Lung (tissue), 12 donors: ENCODE measurements around the gene NFAM1. TPM values are rescaled to one million over a fixed set of nuclear protein-coding genes. Genes with fewer than 3 reads are reported as not detected.

Experiments used
- ATAC-seq: fragments of 200-7000 bp; cut with Tn5 transposase; one replicate; pipeline ENCODE4 v1.9.1; 2020; ENCODE audit warnings: moderate number of reproducible peaks; ENCODE audit not compliant: insufficient read depth, low FRiP score
- DNase-seq, 3 donors: peaks; one replicate each; pipeline ENCODE4 v3.0.0-alpha.2; 2013 to 2017
- H3K27ac ChIP-seq, 2 donors: one replicate each; pipeline ENCODE4 v1.5.1; 2013; ENCODE audit warnings: mild to moderate bottlenecking in 2 of 2, moderate library complexity in 2 of 2, control low read depth in 1 of 2, inconsistent platforms in 1 of 2, low read depth in 1 of 2, low read length in 1 of 2
- H3K27me3 ChIP-seq, 3 donors: one replicate each; pipeline ENCODE4 v1.5.1; 2013; ENCODE audit warnings: low read length in 2 of 3; ENCODE audit not compliant: control insufficient read depth in 3 of 3, insufficient read depth in 3 of 3
- H3K36me3 ChIP-seq, 4 donors: one replicate each; pipeline ENCODE4 v1.5.1; 2013; ENCODE audit warnings: low read length in 4 of 4, mild to moderate bottlenecking in 1 of 4, moderate library complexity in 1 of 4; ENCODE audit not compliant: control insufficient read depth in 4 of 4, insufficient read depth in 4 of 4
- H3K4me1 ChIP-seq, 5 donors: one replicate each; pipeline ENCODE4 v1.5.1; 2013; ENCODE audit warnings: low read length in 5 of 5, mild to moderate bottlenecking in 2 of 5, moderate library complexity in 1 of 5; ENCODE audit not compliant: control insufficient read depth in 5 of 5, insufficient read depth in 5 of 5
- H3K4me3 ChIP-seq: one replicate; pipeline ENCODE4 v1.5.1; 2013; ENCODE audit warnings: mild to moderate bottlenecking, control low read depth, moderate library complexity
- H3K9ac ChIP-seq, 2 donors: one replicate each; pipeline ENCODE4 v1.5.1; 2013; ENCODE audit warnings: low read length in 2 of 2, control low read depth in 1 of 2; ENCODE audit not compliant: insufficient read depth in 1 of 2
- H3K9me3 ChIP-seq, 4 donors: one replicate each; pipeline ENCODE4 v1.5.1; 2013; ENCODE audit warnings: low read length in 3 of 4, mild to moderate bottlenecking in 1 of 4, moderate library complexity in 1 of 4; ENCODE audit not compliant: control insufficient read depth in 4 of 4, insufficient read depth in 3 of 4
- CTCF ChIP-seq: IDR thresholded peaks from 2 replicates; pipeline ENCODE4 v1.5.1; 2012; ENCODE audit warnings: mild to moderate bottlenecking; ENCODE audit errors: control extremely low read depth, extremely low read depth
- WGBS, 2 donors: extraction: QIAGEN DNeasy Blood & Tissue Kit; methylation state at CpG; one replicate each; pipeline ENCODE4 v1.1.7; 2013; 5-methylcytosine and 5-hydroxymethylcytosine counted together
- polyA plus RNA-seq, 2 donors: library from polyadenylated mRNA; stranded (reverse); fragments of 200-250 nt; gene quantifications; one replicate each; pipeline ENCODE4 v1.2.1, GENCODE V29; 2013
- total RNA-seq, 2 donors: library from RNA; depleted of rRNA in 1 of 2; stranded (reverse); fragments of >200 nt in 1 of 2; gene quantifications; one replicate each; pipeline ENCODE4 v1.2.1, GENCODE V29; 2014 to 2021
- donor health status: control.
- donor health status: control.
- donor health status: Bipolar disorder and iron deficiency.
- donor health status: healthy.
- donor health status: DM: yes; HTN: yes; CAD: no.

The NFAM1 gene
- total and polyA plus RNA-seq, 4 donors = 2.2 to 24.6 (median 9.0) TPM

- DNase-seq = no peak
- Histone ChIP-seq H3K27ac (no peak overlapping the region), H3K9ac (no peak overlapping the region), H3K36me3 (no peaks in the 10 kb centered on the region), H3K4me3 (no peak overlapping the region), H3K4me1 (peaks cover 0 to 17% (median 0%) of the 10 kb centered on the region in 5 donors), H3K9me3 (no peaks in the 10 kb centered on the region), H3K27me3 (no peaks in the 10 kb centered on the region)
- ATAC-seq = no peak
- TF ChIP-seq CTCF = no peak
- WGBS, 2 donors = 98% methylated on average over 4 of the region's 4 CpGs
These were observed 81.8 kb downstream of the NFAM1 start for GRCh38 chr22:42350373-42350772.

- H3K36me3 ChIP-seq = no peaks in the 10 kb centered on the region
- no peaks in the 10 kb centered on the region for H3K9me3 ChIP-seq
- 72 to 80% methylated on average over 27 of the region's 27 CpGs for WGBS, 2 donors
- no peak overlapping the region for H3K9ac ChIP-seq
- peaks cover 0 to 16% (median 2%) of the 10 kb centered on the region in 5 donors for H3K4me1 ChIP-seq
- no peak for TF ChIP-seq CTCF
- no peak overlapping the region for H3K4me3 ChIP-seq
- no peak overlapping the region for H3K27ac ChIP-seq
- H3K27me3 ChIP-seq = peaks cover 0 to 5% (median 0%) of the 10 kb centered on the region in 3 donors
- ATAC-seq (no peak), DNase-seq (peak in 2 of 3 donors; percentile 44 to 46)
These were observed 84.8 kb downstream of the NFAM1 start for GRCh38 chr22:42347281-42347824.

- TF ChIP-seq CTCF = no peak
- Histone ChIP-seq H3K27ac (no peak overlapping the region), H3K9me3 (no peaks in the 10 kb centered on the region), H3K27me3 (peaks cover 0 to 5% (median 0%) of the 10 kb centered on the region in 3 donors), H3K4me3 (no peak overlapping the region), H3K4me1 (peaks cover 0 to 16% (median 2%) of the 10 kb centered on the region in 5 donors), H3K9ac (no peak overlapping the region), H3K36me3 (no peaks in the 10 kb centered on the region)
- DNase-seq = no peak
- WGBS, 2 donors = 80 to 86% methylated on average over 8 of the region's 8 CpGs
- no peak for ATAC-seq
These were observed 85.5 kb downstream of the NFAM1 start for GRCh38 chr22:42346722-42347121.

GRCh38 chr22:42345458-42345857 is 86.7 kb downstream of the NFAM1 start:
- no peaks in the 10 kb centered on the region for H3K9me3 ChIP-seq
- no peak for TF ChIP-seq CTCF
- no peak overlapping the region for H3K27ac ChIP-seq
- 85 to 93% methylated on average over 4 of the region's 4 CpGs for WGBS, 2 donors
- no peaks in the 10 kb centered on the region for H3K36me3 ChIP-seq
- no peak overlapping the region for H3K9ac ChIP-seq
- peaks cover 0 to 5% (median 0%) of the 10 kb centered on the region in 3 donors for H3K27me3 ChIP-seq
- H3K4me3 ChIP-seq = no peak overlapping the region
- peaks cover 0 to 18% (median 2%) of the 10 kb centered on the region in 5 donors for H3K4me1 ChIP-seq
- ATAC-seq = no peak
- DNase-seq = no peak
